Thyroid gland (tissue), 4 donors: Measurements from ENCODE around the gene COG7.

ENCODE experiments used
- CTCF ChIP-seq, 6 experiments: fragments of 200-600 bp in 3 of 6; fragments of 450-650 bp in 3 of 6; sonication (generic) in 3 of 6; IDR thresholded peaks; one replicate each; pipeline ENCODE4 v1.5.1; 2016 to 2019; ENCODE audit warnings: antibody characterized with exemption in 6 of 6, mild to moderate bottlenecking in 2 of 6, inconsistent platforms in 1 of 6, moderate library complexity in 1 of 6
- POLR2A ChIP-seq, 2 donors: fragments of 450-650 bp; IDR thresholded peaks; one replicate each; pipeline ENCODE4 v1.6.1; 2017; ENCODE audit warnings: antibody characterized with exemption in 2 of 2, mild to moderate bottlenecking in 2 of 2, moderate library complexity in 1 of 2

DNA sequence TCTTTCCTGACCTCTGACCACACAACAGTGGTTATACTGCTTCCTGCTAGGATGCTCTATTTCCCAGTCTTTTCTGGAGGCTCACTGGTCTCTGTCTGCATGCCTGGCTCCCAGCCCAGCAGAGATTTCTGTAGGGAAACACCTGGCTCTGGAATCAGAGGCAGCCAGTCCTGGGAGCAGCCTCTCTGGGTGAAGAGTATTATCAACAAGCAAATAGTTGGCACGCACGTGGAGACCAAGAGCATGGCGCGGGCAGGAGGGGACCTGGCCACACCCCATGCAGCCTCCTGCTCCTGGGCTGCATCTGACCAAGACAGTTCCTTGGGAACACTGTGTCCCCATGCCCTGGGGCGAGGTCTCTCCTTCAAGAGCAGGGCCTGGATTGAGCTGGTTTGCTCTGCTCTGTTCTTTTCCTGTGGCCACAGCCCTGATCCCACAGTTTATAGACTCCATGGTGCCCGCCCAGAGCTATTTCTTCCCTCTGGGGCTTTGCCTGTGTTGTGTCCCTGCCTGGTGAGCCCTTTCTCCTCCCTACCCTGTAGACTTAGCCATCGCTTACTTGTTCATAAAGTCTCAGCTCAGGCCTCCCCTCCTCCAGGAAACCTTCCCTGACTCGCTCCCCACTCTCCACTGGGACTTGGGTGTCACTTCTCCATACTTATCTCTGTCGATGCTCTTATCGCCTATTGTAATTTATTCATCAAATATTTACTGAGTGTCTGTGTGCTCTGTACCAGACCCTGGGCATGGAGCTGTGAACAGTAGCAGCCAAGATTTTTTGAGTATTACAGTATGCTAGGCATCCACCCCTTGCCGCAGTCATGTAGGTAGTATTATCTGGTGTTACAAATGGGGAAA is 90.3 kb downstream of the COG7 start:
- TF ChIP-seq CTCF (IDR thresholded peaks at IDR 0.05) (no peak), POLR2A (IDR thresholded peaks at IDR 0.05) (no peak)
